Karpas-422 (cell line): ENCODE data around the gene GLRA1. TPM values are rescaled to one million over a fixed set of nuclear protein-coding genes. Genes with fewer than 3 reads are reported as not detected.

Source experiments
- DNase-seq: peaks from one replicate; pipeline ENCODE4 v3.0.0-alpha.2; 2015
- H2AFZ ChIP-seq: fragments of 200-600 bp; sonication (generic); 2 replicates; pipeline ENCODE4 v1.6.1; 2014; ENCODE audit warnings: antibody characterized with exemption, low read length, mixed read lengths
- H3K27ac ChIP-seq: fragments of 200-600 bp; sonication (generic); 2 replicates; pipeline ENCODE4 v1.5.1; 2014; ENCODE audit warnings: mild to moderate bottlenecking, low read length, moderate library complexity
- H3K27me3 ChIP-seq: fragments of 200-600 bp; sonication (generic); 2 replicates; pipeline ENCODE4 v1.6.1; 2014; ENCODE audit warnings: low read length, mixed read lengths
- H3K36me3 ChIP-seq: fragments of 200-600 bp; sonication (generic); 2 replicates; pipeline ENCODE4 v1.6.1; 2014; ENCODE audit warnings: low read length, mixed read lengths; ENCODE audit not compliant: insufficient read depth
- H3K4me1 ChIP-seq: fragments of 200-600 bp; sonication (generic); 2 replicates; pipeline ENCODE4 v1.6.1; 2014; ENCODE audit warnings: mild to moderate bottlenecking, low read length, mixed read lengths
- H3K4me2 ChIP-seq: fragments of 200-600 bp; sonication (generic); 2 replicates; pipeline ENCODE4 v1.6.1; 2014; ENCODE audit warnings: low read length, low read depth, mild to moderate bottlenecking; ENCODE audit not compliant: poor library complexity, severe bottlenecking
- H3K4me3 ChIP-seq: fragments of 200-600 bp; sonication (generic); 2 replicates; pipeline ENCODE4 v1.5.1; 2014; ENCODE audit warnings: mild to moderate bottlenecking, antibody characterized with exemption, low read length, mixed read lengths
- H3K79me2 ChIP-seq: fragments of 200-600 bp; sonication (generic); 2 replicates; pipeline ENCODE4 v1.6.1; 2014; ENCODE audit warnings: mild to moderate bottlenecking, low read length, mixed read lengths
- H3K9ac ChIP-seq: fragments of 200-600 bp; sonication (generic); 2 replicates; pipeline ENCODE4 v1.6.0; 2014; ENCODE audit warnings: low read length
- H3K9me2 ChIP-seq: fragments of 200-600 bp; sonication (generic), shearing (Covaris generic); replicated peaks from 2 replicates; pipeline ENCODE4 v1.6.0; 2014; ENCODE audit warnings: mild to moderate bottlenecking, low read length, moderate library complexity; ENCODE audit not compliant: insufficient read depth
- H3K9me3 ChIP-seq: fragments of 300-700, 200-600 bp; sonication (generic); 2 replicates; pipeline ENCODE4 v1.6.1; 2014; ENCODE audit warnings: low read length, mixed read lengths
- H4K20me1 ChIP-seq: fragments of 200-600 bp; sonication (generic); 2 replicates; pipeline ENCODE4 v1.6.1; 2014; ENCODE audit warnings: mild to moderate bottlenecking, antibody characterized with exemption, low read length, low read depth; ENCODE audit not compliant: insufficient read depth
- total RNA-seq: library from RNA; depleted of rRNA; stranded (reverse); fragments of >200 nt; shearing (Covaris generic); gene quantifications from 2 replicates; pipeline ENCODE4 v1.2.3, GENCODE V29; 2014; ENCODE audit warnings: low replicate concordance

The GLRA1 gene
- total RNA-seq, 1 experiment from 2014 or later: not detected

GRCh38 chr5:151872701-151873100, 52.0 kb downstream of the GLRA1 start:
- Histone ChIP-seq H3K9ac (no peak overlapping the region), H2AFZ (no peak overlapping the region), H3K4me2 (no peak overlapping the region), H3K36me3 (no peaks in the 10 kb centered on the region), H3K9me3 (no peaks in the 10 kb centered on the region), H4K20me1 (no peaks in the 10 kb centered on the region), H3K4me3 (no peak overlapping the region), H3K79me2 (no peaks in the 10 kb centered on the region), H3K9me2 (no peaks in the 10 kb centered on the region), H3K4me1 (no peaks in the 10 kb centered on the region), H3K27ac (no peak overlapping the region), H3K27me3 (no peaks in the 10 kb centered on the region)
- no peak for DNase-seq

GRCh38 chr5:151870820-151871219, 53.8 kb downstream of the GLRA1 start:
- Histone ChIP-seq H4K20me1 (no peaks in the 10 kb centered on the region), H3K27ac (no peak overlapping the region), H3K79me2 (no peaks in the 10 kb centered on the region), H3K4me2 (no peak overlapping the region), H2AFZ (no peak overlapping the region), H3K9ac (no peak overlapping the region), H3K4me3 (no peak overlapping the region), H3K27me3 (no peaks in the 10 kb centered on the region), H3K36me3 (no peaks in the 10 kb centered on the region), H3K4me1 (no peaks in the 10 kb centered on the region), H3K9me3 (no peaks in the 10 kb centered on the region), H3K9me2 (no peaks in the 10 kb centered on the region)
- DNase-seq: no peak

- Histone ChIP-seq H3K79me2 (no peaks in the 10 kb centered on the region), H3K4me3 (no peak overlapping the region), H2AFZ (no peak overlapping the region), H4K20me1 (no peaks in the 10 kb centered on the region), H3K27me3 (no peaks in the 10 kb centered on the region), H3K4me2 (no peak overlapping the region), H3K4me1 (no peaks in the 10 kb centered on the region), H3K9ac (no peak overlapping the region), H3K27ac (no peak overlapping the region), H3K9me2 (no peaks in the 10 kb centered on the region), H3K36me3 (no peaks in the 10 kb centered on the region), H3K9me3 (no peaks in the 10 kb centered on the region)
- no peak for DNase-seq
Observed at GRCh38 chr5:151870271-151870670, 54.4 kb downstream of the GLRA1 start.

GRCh38 chr5:151869843-151870242, 54.8 kb downstream of the GLRA1 start:
- H3K27ac ChIP-seq: no peak overlapping the region
- H4K20me1 ChIP-seq: no peaks in the 10 kb centered on the region
- H3K9me2 ChIP-seq: no peaks in the 10 kb centered on the region
- no peak overlapping the region for H2AFZ ChIP-seq
- H3K4me3 ChIP-seq: no peak overlapping the region
- no peaks in the 10 kb centered on the region for H3K36me3 ChIP-seq
- no peak overlapping the region for H3K4me2 ChIP-seq
- H3K4me1 ChIP-seq: no peaks in the 10 kb centered on the region
- no peak for DNase-seq
- no peak overlapping the region for H3K9ac ChIP-seq
- no peaks in the 10 kb centered on the region for H3K79me2 ChIP-seq
- no peaks in the 10 kb centered on the region for H3K27me3 ChIP-seq
- no peaks in the 10 kb centered on the region for H3K9me3 ChIP-seq

- H3K4me3 ChIP-seq: no peak overlapping the region
- H3K4me2 ChIP-seq: no peak overlapping the region
- no peaks in the 10 kb centered on the region for H3K79me2 ChIP-seq
- no peaks in the 10 kb centered on the region for H3K27me3 ChIP-seq
- H2AFZ ChIP-seq: no peak overlapping the region
- no peak for DNase-seq
- no peaks in the 10 kb centered on the region for H3K36me3 ChIP-seq
- no peaks in the 10 kb centered on the region for H3K4me1 ChIP-seq
- no peak overlapping the region for H3K27ac ChIP-seq
- no peak overlapping the region for H3K9ac ChIP-seq
- H3K9me2 ChIP-seq: no peaks in the 10 kb centered on the region
- H3K9me3 ChIP-seq: no peaks in the 10 kb centered on the region
- no peaks in the 10 kb centered on the region for H4K20me1 ChIP-seq
Observed at GRCh38 chr5:151868451-151868850, 56.2 kb downstream of the GLRA1 start.

- Histone ChIP-seq H3K4me2 (no peak overlapping the region), H3K27ac (no peak overlapping the region), H3K79me2 (no peaks in the 10 kb centered on the region), H4K20me1 (no peaks in the 10 kb centered on the region), H3K36me3 (no peaks in the 10 kb centered on the region), H3K9ac (no peak overlapping the region), H3K27me3 (no peaks in the 10 kb centered on the region), H2AFZ (no peak overlapping the region), H3K9me2 (no peaks in the 10 kb centered on the region), H3K4me1 (no peaks in the 10 kb centered on the region), H3K9me3 (no peaks in the 10 kb centered on the region), H3K4me3 (no peak overlapping the region)
- peak; percentile 52 for DNase-seq
Observed at GRCh38 chr5:151864061-151864748, 60.4 kb downstream of the GLRA1 start.

GRCh38 chr5:151863566-151863965, 61.1 kb downstream of the GLRA1 start:
- H3K4me2 ChIP-seq: no peak overlapping the region
- no peaks in the 10 kb centered on the region for H4K20me1 ChIP-seq
- H2AFZ ChIP-seq: no peak overlapping the region
- no peak overlapping the region for H3K4me3 ChIP-seq
- no peaks in the 10 kb centered on the region for H3K9me3 ChIP-seq
- H3K27me3 ChIP-seq: no peaks in the 10 kb centered on the region
- no peak overlapping the region for H3K9ac ChIP-seq
- H3K79me2 ChIP-seq: no peaks in the 10 kb centered on the region
- no peaks in the 10 kb centered on the region for H3K4me1 ChIP-seq
- no peak overlapping the region for H3K27ac ChIP-seq
- DNase-seq: no peak
- no peaks in the 10 kb centered on the region for H3K9me2 ChIP-seq
- H3K36me3 ChIP-seq: no peaks in the 10 kb centered on the region

- Histone ChIP-seq H2AFZ (no peak overlapping the region), H3K27ac (no peak overlapping the region), H3K79me2 (no peaks in the 10 kb centered on the region), H3K4me3 (no peak overlapping the region), H3K9me3 (no peaks in the 10 kb centered on the region), H3K27me3 (no peaks in the 10 kb centered on the region), H3K9me2 (no peaks in the 10 kb centered on the region), H3K36me3 (no peaks in the 10 kb centered on the region), H3K4me1 (no peaks in the 10 kb centered on the region), H4K20me1 (no peaks in the 10 kb centered on the region), H3K9ac (no peak overlapping the region), H3K4me2 (no peak overlapping the region)
- DNase-seq: no peak
Observed at GRCh38 chr5:151862811-151863472, 61.7 kb downstream of the GLRA1 start.
